ENCODE results near the gene SLC18A3. TPM values are rescaled to one million over a fixed set of nuclear protein-coding genes. Genes with fewer than 3 reads are reported as not detected.
A peak's percentile ranks its signal among the peaks of the same experiment; 100 is the strongest.

Gene SLC18A3
- total RNA-seq, 2 donors from 2014 or later, result not detected

GRCh38 chr10:49615721-49616120, 5.6 kb downstream of the SLC18A3 start:
- Mint-ChIP-seq H3K27ac (no peak overlapping the region), H3K36me3 (peaks cover 14 to 15% of the 10 kb centered on the region in 2 donors), H3K9me3 (peaks cover 0 to 5% of the 10 kb centered on the region in 2 donors)
- DNase-seq (ENCODE audit: low spot score in 2 of 2) (peak in 1 of 2 donors; percentile 30), ATAC-seq (no peak)

GRCh38 chr10:49616421-49617101, 6.5 kb downstream of the SLC18A3 start:
- DNase-seq (ENCODE audit: low spot score in 2 of 2), result peak in 1 of 2 donors; percentile 25
- H3K36me3 Mint-ChIP-seq, result peaks cover 11% of the 10 kb centered on the region in 2 donors
- ATAC-seq, result no peak
- H3K27ac Mint-ChIP-seq, result no peak overlapping the region
- peaks cover 0 to 5% of the 10 kb centered on the region in 2 donors for H3K9me3 Mint-ChIP-seq

GRCh38 chr10:49617121-49618020, 7.3 kb downstream of the SLC18A3 start:
- ATAC-seq, result no peak
- Mint-ChIP-seq H3K9me3 (peaks cover 0 to 2% of the 10 kb centered on the region in 2 donors), H3K27ac (no peak overlapping the region), H3K36me3 (peaks cover 3% of the 10 kb centered on the region in 2 donors)
- DNase-seq (ENCODE audit: low spot score in 2 of 2), result peak in 1 of 2 donors; percentile 26

- Mint-ChIP-seq H3K36me3 (no peaks in the 10 kb centered on the region), H3K27ac (no peak overlapping the region), H3K9me3 (no peaks in the 10 kb centered on the region)
- ATAC-seq (no peak), DNase-seq (ENCODE audit: low spot score in 2 of 2) (no peak)
These were observed 8.7 kb downstream of the SLC18A3 start for GRCh38 chr10:49618821-49619220.

GRCh38 chr10:49619613-49620012, 9.5 kb downstream of the SLC18A3 start:
- Mint-ChIP-seq H3K36me3 (no peaks in the 10 kb centered on the region), H3K27ac (no peak overlapping the region), H3K9me3 (no peaks in the 10 kb centered on the region)
- ATAC-seq (no peak), DNase-seq (ENCODE audit: low spot score in 2 of 2) (peak in 1 of 2 donors; percentile 9)

GRCh38 chr10:49620286-49620810, 10.2 kb downstream of the SLC18A3 start:
- DNase-seq (ENCODE audit: low spot score in 2 of 2), result peak in 1 of 2 donors; percentile 39
- H3K9me3 Mint-ChIP-seq, result no peaks in the 10 kb centered on the region
- H3K36me3 Mint-ChIP-seq, result no peaks in the 10 kb centered on the region
- ATAC-seq, result no peak
- no peak overlapping the region for H3K27ac Mint-ChIP-seq

GRCh38 chr10:49620841-49621378, 10.8 kb downstream of the SLC18A3 start:
- no peak for ATAC-seq

GRCh38 chr10:49621561-49621960, 11.5 kb downstream of the SLC18A3 start:
- Mint-ChIP-seq H3K27ac (no peak overlapping the region), H3K36me3 (no peaks in the 10 kb centered on the region)

More at GRCh38 chr10:49620841-49621378, 10.8 kb downstream of the SLC18A3 start:
- peak in 1 of 2 donors; percentile 16 for DNase-seq (ENCODE audit: low spot score in 2 of 2)
- Mint-ChIP-seq H3K27ac (no peak overlapping the region), H3K36me3 (no peaks in the 10 kb centered on the region), H3K9me3 (no peaks in the 10 kb centered on the region)

GRCh38 chr10:49622426-49623425, 12.6 kb downstream of the SLC18A3 start:
- Mint-ChIP-seq H3K9me3 (no peaks in the 10 kb centered on the region), H3K36me3 (no peaks in the 10 kb centered on the region), H3K27ac (no peak overlapping the region)
- no peak for ATAC-seq
- DNase-seq (ENCODE audit: low spot score in 2 of 2), result peak in 1 of 2 donors; percentile 26

More at GRCh38 chr10:49621561-49621960, 11.5 kb downstream of the SLC18A3 start:
- peak in 1 of 2 donors; percentile 13 for DNase-seq (ENCODE audit: low spot score in 2 of 2)
- ATAC-seq, result no peak
- no peaks in the 10 kb centered on the region for H3K9me3 Mint-ChIP-seq

GRCh38 chr10:49624629-49625028, 14.5 kb downstream of the SLC18A3 start:
- ATAC-seq (no peak), DNase-seq (ENCODE audit: low spot score in 2 of 2) (no peak)
- H3K36me3 Mint-ChIP-seq, result no peaks in the 10 kb centered on the region

GRCh38 chr10:49625411-49625810, 15.3 kb downstream of the SLC18A3 start:
- Mint-ChIP-seq H3K27ac (no peak overlapping the region), H3K36me3 (no peaks in the 10 kb centered on the region), H3K9me3 (no peaks in the 10 kb centered on the region)
- DNase-seq (ENCODE audit: low spot score in 2 of 2), result peak in 1 of 2 donors; percentile 26
- ATAC-seq, result no peak

More at GRCh38 chr10:49624629-49625028, 14.5 kb downstream of the SLC18A3 start:
- Mint-ChIP-seq H3K9me3 (no peaks in the 10 kb centered on the region), H3K27ac (peak overlapping the region in 1 of 2 donors; percentile 38)

GRCh38 chr10:49627038-49627437, 16.9 kb downstream of the SLC18A3 start:
- Mint-ChIP-seq H3K36me3 (no peaks in the 10 kb centered on the region), H3K27ac (no peak overlapping the region), H3K9me3 (no peaks in the 10 kb centered on the region)
- ATAC-seq (no peak), DNase-seq (ENCODE audit: low spot score in 2 of 2) (no peak)

- no peaks in the 10 kb centered on the region for H3K9me3 Mint-ChIP-seq
- H3K36me3 Mint-ChIP-seq, result no peaks in the 10 kb centered on the region
- ATAC-seq, result no peak
- peak in 1 of 2 donors; percentile 40 for DNase-seq (ENCODE audit: low spot score in 2 of 2)
- no peak overlapping the region for H3K27ac Mint-ChIP-seq
These were observed 17.6 kb downstream of the SLC18A3 start for GRCh38 chr10:49627644-49628247.

GRCh38 chr10:49628599-49628998, 18.5 kb downstream of the SLC18A3 start:
- no peak for ATAC-seq
- DNase-seq (ENCODE audit: low spot score in 2 of 2), result peak in 1 of 2 donors; percentile 43
- H3K27ac Mint-ChIP-seq, result no peak overlapping the region
- no peaks in the 10 kb centered on the region for H3K36me3 Mint-ChIP-seq
- H3K9me3 Mint-ChIP-seq, result no peaks in the 10 kb centered on the region

- DNase-seq (ENCODE audit: low spot score in 2 of 2), result peak in 1 of 2 donors; percentile 11
- ATAC-seq, result no peak
- Mint-ChIP-seq H3K36me3 (no peaks in the 10 kb centered on the region), H3K9me3 (no peaks in the 10 kb centered on the region), H3K27ac (no peak overlapping the region)
These were observed 19.3 kb downstream of the SLC18A3 start for GRCh38 chr10:49629431-49629881.

Data from activated naive CD4-positive, alpha-beta T cell treated with anti-CD3 and anti-CD28 coated beads, Interleukin-2, amount 50 U/mL, for 72 hours (primary cell).